Measurements from ENCODE around the gene STYK1. TPM values are rescaled to one million over a fixed set of nuclear protein-coding genes. Genes with fewer than 3 reads are reported as not detected.

STYK1 gene
- total and polyA plus RNA-seq, 10 of the 15 experiments (the other 5 are each of a cell fraction or from before 2014, with no cell fraction given), result 0.62 to 1.2 (median 0.82) TPM; not detected in 1

DNA sequence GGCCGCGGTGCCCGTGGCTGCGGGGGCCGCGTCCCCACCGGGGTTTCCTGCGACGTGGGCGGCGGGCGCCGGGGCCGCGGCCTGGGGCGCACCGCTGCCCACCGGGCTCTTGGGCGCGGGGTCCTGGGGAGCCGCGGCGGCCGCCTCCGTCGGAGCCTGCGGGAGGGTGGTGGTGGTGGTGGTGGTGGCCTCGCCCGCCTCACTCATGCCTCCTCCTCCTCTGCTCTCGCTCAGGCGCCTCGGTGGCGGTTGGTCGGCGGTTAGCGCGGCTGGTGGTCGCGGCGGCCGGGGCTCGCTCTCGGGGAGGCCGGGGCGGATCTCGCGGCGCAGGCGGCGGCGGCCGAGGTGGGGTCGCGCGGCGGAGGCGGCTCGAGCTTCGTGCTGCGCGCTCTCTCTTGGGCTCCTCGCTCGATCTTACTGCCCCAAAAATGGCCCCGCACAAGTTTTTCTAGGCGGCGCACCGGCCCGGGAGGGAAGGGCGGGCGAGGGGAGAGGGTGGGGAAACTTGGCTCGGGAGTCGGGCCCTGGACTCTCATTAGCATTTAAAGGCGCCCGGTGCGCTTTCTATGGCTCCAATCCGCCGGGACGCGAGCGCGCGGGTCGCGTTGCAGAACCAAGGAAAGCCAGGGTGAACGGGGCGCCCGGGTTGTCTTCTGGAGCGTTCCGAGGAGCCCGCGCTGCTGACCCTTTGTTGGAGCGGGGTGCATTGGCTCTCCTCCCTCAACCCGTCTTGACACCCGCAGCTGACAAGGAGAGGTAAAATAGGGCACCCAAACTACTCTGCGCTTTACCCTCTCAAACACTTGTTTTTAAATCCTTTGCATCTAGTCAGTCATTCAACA, 49.3 kb upstream of the STYK1 start, which contains the start of gene YBX3:
Gene YBX3 (minus strand): TSS at position 419 of the 842 bp plus-strand sequence. CDS start 212 bp downstream, at position 207.
- FAIRE-seq, result no peak
- no peaks in the 10 kb centered on the region for H3K9me3 ChIP-seq (replicated peaks; ENCODE audit: control insufficient read depth, insufficient read depth, low read length)
- intact Hi-C loops (cut with micrococcal nuclease; ENCODE audit: unreplicated experiment) (loop anchor here (2.0 to 10.0 kb wide), 2 partner anchors 28 to 118 kb away; no protein-coding TSS in a partner anchor), in situ Hi-C loops (cut with MboI) (no loop called here)
- no TSS peak for BruUV-seq (replicated peaks)
- ChIA-PET POLR2A (interaction anchor here (1.1 kb wide), 1 partner anchor 110 kb away, joined by 3 read pairs; no protein-coding TSS in a partner anchor), RAD21 (ENCODE audit: unreplicated experiment) (interaction anchor here (1.2 to 2.7 kb wide), 3 partner anchors 12 to 27 kb away, joined by 4 to 11 read pairs (median 6); no protein-coding TSS in a partner anchor), SMC1A (ENCODE audit: uncharacterized antibody, unreplicated experiment) (interaction anchor here (1.3 to 2.6 kb wide), 5 partner anchors 9 to 162 kb away, joined by 3 to 20 read pairs (median 5); no protein-coding TSS in a partner anchor), CTCF (interaction anchor here (0.7 to 2.2 kb wide), 5 partner anchors 11 to 764 kb away, joined by 3 to 18 read pairs (median 3); no protein-coding TSS in a partner anchor)
- 0 out of 2 replicates have a peak, but pooled peaks cover 3% of the 10 kb centered on the region for H3K4me1 ChIP-seq (ENCODE audit: control insufficient read depth, insufficient read depth, low read length)
- H3K4me2 ChIP-seq (ENCODE audit: control insufficient read depth, insufficient read depth), result peak within 1 kb of the TSS; percentile 92
- peak within 1 kb of the TSS; percentile 73 for H3K27ac ChIP-seq (ENCODE audit: control insufficient read depth, insufficient read depth)
- peak within 1 kb of the TSS; percentile 94 for H2AFZ ChIP-seq (ENCODE audit: control insufficient read depth, low read depth, low read length)
- WGBS (ENCODE audit: insufficient coverage, insufficient replicate concordance, low lambda C conversion rate, missing lambda C conversion rate), result 1% methylated on average over 53 of the region's 95 CpGs
- peak within 1 kb of the TSS; percentile 83 for H3K9ac ChIP-seq (ENCODE audit: control insufficient read depth, insufficient read depth, low read length)
- ATAC-seq, result peak; percentile 73
- peaks cover 57% of the 10 kb centered on the region for H3K79me2 ChIP-seq (ENCODE audit: control insufficient read depth, insufficient read depth, low read length)
- H4K20me1 ChIP-seq (ENCODE audit: control insufficient read depth, insufficient read depth), result no peaks in the 10 kb centered on the region
- H3K4me3 ChIP-seq, result peak within 1 kb of the TSS; percentile 90
- no peaks in the 10 kb centered on the region for H3K36me3 ChIP-seq (ENCODE audit: control insufficient read depth in 2 of 2, insufficient read depth in 2 of 2, low read length in 1 of 2)
- DNase-seq (ENCODE audit: low read depth, low spot score), result no peak
- 0 out of 4 replicates have a peak, but pooled peaks cover 0 to 2% of the 10 kb centered on the region in 2 experiments for H3K27me3 ChIP-seq (replicated peaks in 1 of 2; ENCODE audit: control insufficient read depth in 2 of 2, insufficient read depth in 2 of 2, low read length in 1 of 2)
- TF ChIP-seq ZNF384 (IDR thresholded peaks at IDR 0.05; ENCODE audit: borderline replicate concordance, low read depth, low read length) (no peak), MTA3 (IDR thresholded peaks at IDR 0.05; ENCODE audit: borderline replicate concordance, low read length) (no peak), RUNX3 (IDR thresholded peaks at IDR 0.05; ENCODE audit: low read length) (no peak), NR2F1 (conservative IDR thresholded peaks at IDR 0.05) (0 out of 2 replicates have a peak, but pooled peaks have one; percentile 45), SUZ12 (IDR thresholded peaks at IDR 0.05; ENCODE audit: unreplicated experiment) (no peak), ZNF207 (IDR thresholded peaks at IDR 0.05; ENCODE audit: borderline replicate concordance) (no peak), YY1 (IDR thresholded peaks at IDR 0.05; ENCODE audit: low read depth, low read length) (peak; percentile 84), ATF7 (IDR thresholded peaks at IDR 0.05; ENCODE audit: low read depth) (no peak), ZNF24 (IDR thresholded peaks at IDR 0.05) (no peak), CBFB (IDR thresholded peaks at IDR 0.05; ENCODE audit: low read depth) (no peak), POLR2AphosphoS5 (IDR thresholded peaks at IDR 0.05; ENCODE audit: low read length) (0 out of 2 replicates have a peak, but pooled peaks have one; percentile 24), TCF3 (IDR thresholded peaks at IDR 0.05; ENCODE audit: borderline replicate concordance, insufficient read depth, low read depth, low read length) (no peak), POU2F2 (IDR thresholded peaks at IDR 0.05; ENCODE audit: borderline replicate concordance, low read depth, low read length) (peak; percentile 78; the same call in 1 of the 3 replicates), MEF2A (IDR thresholded peaks at IDR 0.05; ENCODE audit: insufficient read depth, low read depth, low read length) (no peak), ZBED1 (IDR thresholded peaks at IDR 0.05; ENCODE audit: borderline replicate concordance) (no peak), ZZZ3 (IDR thresholded peaks at IDR 0.05; ENCODE audit: control insufficient read depth, insufficient read length, low read depth) (no peak)
- TF ChIP-seq, protein P1, sequence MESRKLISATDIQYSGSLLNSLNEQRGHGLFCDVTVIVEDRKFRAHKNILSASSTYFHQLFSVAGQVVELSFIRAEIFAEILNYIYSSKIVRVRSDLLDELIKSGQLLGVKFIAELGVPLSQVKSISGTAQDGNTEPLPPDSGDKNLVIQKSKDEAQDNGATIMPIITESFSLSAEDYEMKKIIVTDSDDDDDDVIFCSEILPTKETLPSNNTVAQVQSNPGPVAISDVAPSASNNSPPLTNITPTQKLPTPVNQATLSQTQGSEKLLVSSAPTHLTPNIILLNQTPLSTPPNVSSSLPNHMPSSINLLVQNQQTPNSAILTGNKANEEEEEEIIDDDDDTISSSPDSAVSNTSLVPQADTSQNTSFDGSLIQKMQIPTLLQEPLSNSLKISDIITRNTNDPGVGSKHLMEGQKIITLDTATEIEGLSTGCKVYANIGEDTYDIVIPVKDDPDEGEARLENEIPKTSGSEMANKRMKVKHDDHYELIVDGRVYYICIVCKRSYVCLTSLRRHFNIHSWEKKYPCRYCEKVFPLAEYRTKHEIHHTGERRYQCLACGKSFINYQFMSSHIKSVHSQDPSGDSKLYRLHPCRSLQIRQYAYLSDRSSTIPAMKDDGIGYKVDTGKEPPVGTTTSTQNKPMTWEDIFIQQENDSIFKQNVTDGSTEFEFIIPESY (IDR thresholded peaks at IDR 0.05), result no peak
- TF ChIP-seq, protein P2, sequence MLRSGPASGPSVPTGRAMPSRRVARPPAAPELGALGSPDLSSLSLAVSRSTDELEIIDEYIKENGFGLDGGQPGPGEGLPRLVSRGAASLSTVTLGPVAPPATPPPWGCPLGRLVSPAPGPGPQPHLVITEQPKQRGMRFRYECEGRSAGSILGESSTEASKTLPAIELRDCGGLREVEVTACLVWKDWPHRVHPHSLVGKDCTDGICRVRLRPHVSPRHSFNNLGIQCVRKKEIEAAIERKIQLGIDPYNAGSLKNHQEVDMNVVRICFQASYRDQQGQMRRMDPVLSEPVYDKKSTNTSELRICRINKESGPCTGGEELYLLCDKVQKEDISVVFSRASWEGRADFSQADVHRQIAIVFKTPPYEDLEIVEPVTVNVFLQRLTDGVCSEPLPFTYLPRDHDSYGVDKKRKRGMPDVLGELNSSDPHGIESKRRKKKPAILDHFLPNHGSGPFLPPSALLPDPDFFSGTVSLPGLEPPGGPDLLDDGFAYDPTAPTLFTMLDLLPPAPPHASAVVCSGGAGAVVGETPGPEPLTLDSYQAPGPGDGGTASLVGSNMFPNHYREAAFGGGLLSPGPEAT (IDR thresholded peaks at IDR 0.05; ENCODE audit: low read depth), result 0 out of 2 replicates have a peak, but pooled peaks have one; percentile 12
- TF ChIP-seq, protein P3, sequence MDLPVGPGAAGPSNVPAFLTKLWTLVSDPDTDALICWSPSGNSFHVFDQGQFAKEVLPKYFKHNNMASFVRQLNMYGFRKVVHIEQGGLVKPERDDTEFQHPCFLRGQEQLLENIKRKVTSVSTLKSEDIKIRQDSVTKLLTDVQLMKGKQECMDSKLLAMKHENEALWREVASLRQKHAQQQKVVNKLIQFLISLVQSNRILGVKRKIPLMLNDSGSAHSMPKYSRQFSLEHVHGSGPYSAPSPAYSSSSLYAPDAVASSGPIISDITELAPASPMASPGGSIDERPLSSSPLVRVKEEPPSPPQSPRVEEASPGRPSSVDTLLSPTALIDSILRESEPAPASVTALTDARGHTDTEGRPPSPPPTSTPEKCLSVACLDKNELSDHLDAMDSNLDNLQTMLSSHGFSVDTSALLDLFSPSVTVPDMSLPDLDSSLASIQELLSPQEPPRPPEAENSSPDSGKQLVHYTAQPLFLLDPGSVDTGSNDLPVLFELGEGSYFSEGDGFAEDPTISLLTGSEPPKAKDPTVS (IDR thresholded peaks at IDR 0.05; ENCODE audit: low read depth, low read length), result no peak

Data from GM12878 (cell line).